Muscle of leg (tissue), 11 donors: ENCODE measurements around the gene OR1A1. TPM values are rescaled to one million over a fixed set of nuclear protein-coding genes. Genes with fewer than 3 reads are reported as not detected.
A peak's percentile ranks its signal among the peaks of the same experiment; 100 is the strongest.
"Not testable (repeated sequence)": the region's sequence is repeated elsewhere in the genome, so short reads cannot be mapped to it uniquely, and the experiment has no call there.

ENCODE experiments used
- DNase-seq: peaks from one replicate; pipeline ENCODE4 v3.0.0; 2013
- H3K27ac ChIP-seq: one replicate; pipeline ENCODE4 v1.5.1; 2013; ENCODE audit warnings: mild to moderate bottlenecking, low read length, control low read depth
- H3K27me3 ChIP-seq: one replicate; pipeline ENCODE4 v1.6.1; 2013; ENCODE audit warnings: low read length; ENCODE audit not compliant: control insufficient read depth, insufficient read depth
- H3K36me3 ChIP-seq: one replicate; pipeline ENCODE4 v1.6.1; 2013; ENCODE audit warnings: low read length; ENCODE audit not compliant: control insufficient read depth, insufficient read depth
- H3K4me1 ChIP-seq: one replicate; pipeline ENCODE4 v1.6.1; 2013; ENCODE audit warnings: low read length; ENCODE audit not compliant: control insufficient read depth, insufficient read depth
- H3K4me3 ChIP-seq: one replicate; pipeline ENCODE4 v1.5.1; 2013; ENCODE audit warnings: low read length, control low read depth
- H3K9me3 ChIP-seq: replicated peaks from 2 replicates; pipeline ENCODE4 v1.6.1; 2013; ENCODE audit warnings: low read depth, low read length; ENCODE audit not compliant: control insufficient read depth
- WGBS: methylation state at CpG from one replicate; pipeline ENCODE4 v1.1.5; 2013; ENCODE audit warnings: missing lambda C conversion rate; ENCODE audit not compliant: insufficient coverage; 5-methylcytosine and 5-hydroxymethylcytosine counted together
- polyA plus RNA-seq, 8 donors: library from polyadenylated mRNA; unstranded; fragments of 120-200 nt; gene quantifications; one replicate each; pipeline versions ENCODE4 v1.2.1 to v1.2.3, GENCODE V29; 2013; ENCODE audit warnings: inconsistent platforms in 1 of 8, low replicate concordance in 1 of 8; ENCODE audit not compliant: insufficient read length in 8 of 8, insufficient read depth in 1 of 8
- total RNA-seq: library from RNA; stranded (reverse); fragments of 120-200 nt; gene quantifications from one replicate; pipeline ENCODE4 v1.2.4, GENCODE V29; 2013

The OR1A1 gene
- total and polyA plus RNA-seq, 9 donors: 0.10 TPM; not detected in 8

GRCh38 chr17:3224721-3225352 lies 17.4 kb downstream of the OR1A1 start:
- H3K4me3 ChIP-seq, DNase-seq, H3K9me3 ChIP-seq, H3K4me1 ChIP-seq, H3K36me3 ChIP-seq, H3K27ac ChIP-seq, H3K27me3 ChIP-seq: not testable (repeated sequence)

GRCh38 chr17:3232300-3232699 lies 24.8 kb downstream of the OR1A1 start:
- not testable (repeated sequence) for H3K4me3 ChIP-seq, H3K4me1 ChIP-seq, H3K9me3 ChIP-seq, DNase-seq, H3K27me3 ChIP-seq, H3K36me3 ChIP-seq, H3K27ac ChIP-seq
- WGBS: 92% methylated on average over 3 of the region's 8 CpGs

GRCh38 chr17:3238685-3239084 lies 31.2 kb downstream of the OR1A1 start:
- H3K27ac ChIP-seq, H3K9me3 ChIP-seq, H3K4me1 ChIP-seq, H3K4me3 ChIP-seq, H3K27me3 ChIP-seq, H3K36me3 ChIP-seq: not testable (repeated sequence)
- peak; percentile 16 for DNase-seq
- no CpG with 5 or more reads among the region's 2 CpGs for WGBS

GRCh38 chr17:3241044-3241443 lies 33.6 kb downstream of the OR1A1 start:
- H3K4me1 ChIP-seq, H3K9me3 ChIP-seq, H3K27ac ChIP-seq, H3K4me3 ChIP-seq, H3K36me3 ChIP-seq, H3K27me3 ChIP-seq, DNase-seq: not testable (repeated sequence)
- WGBS: no CpG with 5 or more reads among the region's 1 CpG

GRCh38 chr17:3244841-3245240 lies 37.4 kb downstream of the OR1A1 start:
- not testable (repeated sequence) for H3K27me3 ChIP-seq, H3K36me3 ChIP-seq, H3K4me3 ChIP-seq, DNase-seq, H3K9me3 ChIP-seq, H3K27ac ChIP-seq, H3K4me1 ChIP-seq
- WGBS: no CpG with 5 or more reads among the region's 1 CpG

- not testable (repeated sequence) for H3K4me3 ChIP-seq, H3K27ac ChIP-seq, H3K4me1 ChIP-seq, H3K36me3 ChIP-seq, DNase-seq, H3K27me3 ChIP-seq, H3K9me3 ChIP-seq
- WGBS: no CpG with 5 or more reads among the region's 2 CpGs
Measured at GRCh38 chr17:3249013-3249412, 41.5 kb downstream of the OR1A1 start.

GRCh38 chr17:3256575-3256974 lies 49.1 kb downstream of the OR1A1 start:
- WGBS: 91% methylated on average over 7 of the region's 8 CpGs
- no peak for DNase-seq
- H3K4me3 ChIP-seq: no peak overlapping the region
- no peaks in the 10 kb centered on the region for H3K4me1 ChIP-seq
- H3K36me3 ChIP-seq: no peaks in the 10 kb centered on the region
- no peaks in the 10 kb centered on the region for H3K9me3 ChIP-seq
- no peaks in the 10 kb centered on the region for H3K27me3 ChIP-seq
- no peak overlapping the region for H3K27ac ChIP-seq

GRCh38 chr17:3260163-3260562 lies 52.7 kb downstream of the OR1A1 start:
- Histone ChIP-seq H3K9me3 (no peaks in the 10 kb centered on the region), H3K27ac (no peak overlapping the region), H3K36me3 (no peaks in the 10 kb centered on the region), H3K4me1 (no peaks in the 10 kb centered on the region), H3K4me3 (no peak overlapping the region), H3K27me3 (no peaks in the 10 kb centered on the region)
- 100% methylated on average over 1 of the region's 1 CpG for WGBS
- no peak for DNase-seq

- Histone ChIP-seq H3K4me3 (no peak overlapping the region), H3K36me3 (no peaks in the 10 kb centered on the region), H3K9me3 (no peaks in the 10 kb centered on the region), H3K4me1 (no peaks in the 10 kb centered on the region), H3K27me3 (no peaks in the 10 kb centered on the region), H3K27ac (no peak overlapping the region)
- DNase-seq: no peak
- WGBS: 62% methylated on average over 9 of the region's 13 CpGs
Measured at GRCh38 chr17:3260600-3260999, 53.1 kb downstream of the OR1A1 start.
